ENCODE results near the gene PIK3CA. TPM values are rescaled to one million over a fixed set of nuclear protein-coding genes. Genes with fewer than 3 reads are reported as not detected.

The PIK3CA gene
- total RNA-seq, 1 experiment from 2014 or later = 27.6 TPM

DNA sequence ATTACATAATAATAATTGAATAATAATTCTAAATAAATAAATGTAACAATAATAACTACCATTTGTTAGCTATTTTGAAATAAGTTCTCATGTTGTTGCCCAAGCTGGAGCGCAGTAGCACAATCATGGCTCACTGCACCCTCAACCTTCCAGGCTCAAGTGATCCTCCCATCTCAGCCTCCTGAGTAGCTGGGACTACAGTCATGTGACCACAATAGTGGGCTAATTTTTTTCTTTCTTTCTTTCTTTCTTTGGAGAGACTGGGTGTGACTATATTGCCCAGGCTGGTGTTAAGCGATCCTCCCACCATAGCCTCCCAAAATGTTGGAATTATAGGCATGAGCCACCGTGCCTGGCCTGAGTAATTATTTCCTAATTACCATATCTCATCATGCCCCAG, 133.7 kb downstream of the PIK3CA start:
- H3K4me1 ChIP-seq (ENCODE audit: control insufficient read depth, insufficient read depth, low read length) = no peaks in the 10 kb centered on the region
- CTCF ChIA-PET = no interaction called here
- H3K27me3 ChIP-seq (ENCODE audit: control insufficient read depth, insufficient read depth, low read length) = peaks cover 2% of the 10 kb centered on the region; the same call in 1 of the 2 replicates
- no peak for TF ChIP-seq TCF7L2 (IDR thresholded peaks at IDR 0.05; ENCODE audit: low read depth, low read length)
- no peak for TF ChIP-seq SIN3A (IDR thresholded peaks at IDR 0.05; ENCODE audit: borderline replicate concordance, insufficient read depth, low read depth, low read length)
- TF ChIP-seq, protein P1, sequence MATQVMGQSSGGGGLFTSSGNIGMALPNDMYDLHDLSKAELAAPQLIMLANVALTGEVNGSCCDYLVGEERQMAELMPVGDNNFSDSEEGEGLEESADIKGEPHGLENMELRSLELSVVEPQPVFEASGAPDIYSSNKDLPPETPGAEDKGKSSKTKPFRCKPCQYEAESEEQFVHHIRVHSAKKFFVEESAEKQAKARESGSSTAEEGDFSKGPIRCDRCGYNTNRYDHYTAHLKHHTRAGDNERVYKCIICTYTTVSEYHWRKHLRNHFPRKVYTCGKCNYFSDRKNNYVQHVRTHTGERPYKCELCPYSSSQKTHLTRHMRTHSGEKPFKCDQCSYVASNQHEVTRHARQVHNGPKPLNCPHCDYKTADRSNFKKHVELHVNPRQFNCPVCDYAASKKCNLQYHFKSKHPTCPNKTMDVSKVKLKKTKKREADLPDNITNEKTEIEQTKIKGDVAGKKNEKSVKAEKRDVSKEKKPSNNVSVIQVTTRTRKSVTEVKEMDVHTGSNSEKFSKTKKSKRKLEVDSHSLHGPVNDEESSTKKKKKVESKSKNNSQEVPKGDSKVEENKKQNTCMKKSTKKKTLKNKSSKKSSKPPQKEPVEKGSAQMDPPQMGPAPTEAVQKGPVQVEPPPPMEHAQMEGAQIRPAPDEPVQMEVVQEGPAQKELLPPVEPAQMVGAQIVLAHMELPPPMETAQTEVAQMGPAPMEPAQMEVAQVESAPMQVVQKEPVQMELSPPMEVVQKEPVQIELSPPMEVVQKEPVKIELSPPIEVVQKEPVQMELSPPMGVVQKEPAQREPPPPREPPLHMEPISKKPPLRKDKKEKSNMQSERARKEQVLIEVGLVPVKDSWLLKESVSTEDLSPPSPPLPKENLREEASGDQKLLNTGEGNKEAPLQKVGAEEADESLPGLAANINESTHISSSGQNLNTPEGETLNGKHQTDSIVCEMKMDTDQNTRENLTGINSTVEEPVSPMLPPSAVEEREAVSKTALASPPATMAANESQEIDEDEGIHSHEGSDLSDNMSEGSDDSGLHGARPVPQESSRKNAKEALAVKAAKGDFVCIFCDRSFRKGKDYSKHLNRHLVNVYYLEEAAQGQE (IDR thresholded peaks at IDR 0.05; ENCODE audit: insufficient read depth in 1 of 2, low read depth in 2 of 2, low read length in 1 of 2) = no peak
- no peak for TF ChIP-seq POLR2AphosphoS5 (IDR thresholded peaks at IDR 0.05; ENCODE audit: low read depth, low read length)
- TF ChIP-seq, protein P2, sequence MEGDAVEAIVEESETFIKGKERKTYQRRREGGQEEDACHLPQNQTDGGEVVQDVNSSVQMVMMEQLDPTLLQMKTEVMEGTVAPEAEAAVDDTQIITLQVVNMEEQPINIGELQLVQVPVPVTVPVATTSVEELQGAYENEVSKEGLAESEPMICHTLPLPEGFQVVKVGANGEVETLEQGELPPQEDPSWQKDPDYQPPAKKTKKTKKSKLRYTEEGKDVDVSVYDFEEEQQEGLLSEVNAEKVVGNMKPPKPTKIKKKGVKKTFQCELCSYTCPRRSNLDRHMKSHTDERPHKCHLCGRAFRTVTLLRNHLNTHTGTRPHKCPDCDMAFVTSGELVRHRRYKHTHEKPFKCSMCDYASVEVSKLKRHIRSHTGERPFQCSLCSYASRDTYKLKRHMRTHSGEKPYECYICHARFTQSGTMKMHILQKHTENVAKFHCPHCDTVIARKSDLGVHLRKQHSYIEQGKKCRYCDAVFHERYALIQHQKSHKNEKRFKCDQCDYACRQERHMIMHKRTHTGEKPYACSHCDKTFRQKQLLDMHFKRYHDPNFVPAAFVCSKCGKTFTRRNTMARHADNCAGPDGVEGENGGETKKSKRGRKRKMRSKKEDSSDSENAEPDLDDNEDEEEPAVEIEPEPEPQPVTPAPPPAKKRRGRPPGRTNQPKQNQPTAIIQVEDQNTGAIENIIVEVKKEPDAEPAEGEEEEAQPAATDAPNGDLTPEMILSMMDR (IDR thresholded peaks at IDR 0.05) = no peak
- ATAC-seq (no peak), DNase-seq (ENCODE audit: low read depth, low spot score) (no peak)
- POLR2A ChIA-PET = no interaction called here
- no peaks in the 10 kb centered on the region for H3K9me3 ChIP-seq (ENCODE audit: control insufficient read depth, insufficient read depth, low read depth, low read length)
- no peak overlapping the region for H3K4me3 ChIP-seq (ENCODE audit: low read depth in 2 of 2, low read length in 2 of 2)
- in situ Hi-C loops (cut with HindIII; ENCODE audit: low pct_unique_long_range_greater_than_20kb, low sequenced_read_pairs) (no loop called here), intact Hi-C loops (cut with micrococcal nuclease; ENCODE audit: unreplicated experiment) (no loop called here)
- H3K36me3 ChIP-seq (ENCODE audit: control insufficient read depth, insufficient read depth, low read length) = no peaks in the 10 kb centered on the region
- no peak overlapping the region for H3K27ac ChIP-seq (ENCODE audit: low read length)
- no TSS peak for BruUV-seq (replicated peaks)

DNA sequence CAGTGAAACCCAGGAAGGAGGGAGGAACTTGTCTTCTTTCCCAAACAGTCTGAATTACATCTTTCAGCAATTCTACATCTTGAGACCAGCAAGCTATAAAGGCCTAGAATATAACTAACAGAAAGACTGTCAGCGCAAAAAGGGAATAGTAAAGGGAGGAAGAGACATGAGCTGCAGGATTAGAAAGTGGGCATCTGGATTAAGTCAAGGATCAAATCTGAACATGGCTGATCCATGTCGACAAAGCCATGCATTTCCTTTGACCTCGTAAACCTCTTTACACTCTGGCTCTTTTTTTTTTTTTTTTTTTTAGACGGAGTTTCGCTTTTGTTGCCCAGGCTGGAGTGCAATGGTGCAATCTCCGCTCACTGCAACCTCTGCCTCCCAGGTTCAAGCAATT, 138.2 kb downstream of the PIK3CA start:
- ATAC-seq = no peak

More for the DNA sequence above, 138.2 kb downstream of the PIK3CA start:
- H3K36me3 ChIP-seq (ENCODE audit: control insufficient read depth, insufficient read depth, low read length) = no peaks in the 10 kb centered on the region
- H3K4me1 ChIP-seq (ENCODE audit: control insufficient read depth, insufficient read depth, low read length) = no peaks in the 10 kb centered on the region
- in situ Hi-C loops (cut with HindIII; ENCODE audit: low pct_unique_long_range_greater_than_20kb, low sequenced_read_pairs) = no loop called here
- no peak overlapping the region for H3K27ac ChIP-seq (ENCODE audit: low read length)
- ChIA-PET CTCF (no interaction called here), POLR2A (interaction anchor here (0.5 kb wide), 1 partner anchor 11 kb away, joined by 6 read pairs; no protein-coding TSS in a partner anchor)
- TF ChIP-seq POLR2AphosphoS5 (IDR thresholded peaks at IDR 0.05; ENCODE audit: low read depth, low read length) = no peak
- TF ChIP-seq, protein P2 (IDR thresholded peaks at IDR 0.05) = no peak
- TF ChIP-seq, protein P1 (IDR thresholded peaks at IDR 0.05; ENCODE audit: insufficient read depth in 1 of 2, low read depth in 2 of 2, low read length in 1 of 2) = no peak
- TF ChIP-seq SIN3A (IDR thresholded peaks at IDR 0.05; ENCODE audit: borderline replicate concordance, insufficient read depth, low read depth, low read length) = no peak
- TF ChIP-seq TCF7L2 (IDR thresholded peaks at IDR 0.05; ENCODE audit: low read depth, low read length) = no peak
- BruUV-seq (replicated peaks) = no TSS peak
- H3K9me3 ChIP-seq (ENCODE audit: control insufficient read depth, insufficient read depth, low read depth, low read length) = no peaks in the 10 kb centered on the region
- no peak overlapping the region for H3K4me3 ChIP-seq (ENCODE audit: low read depth in 2 of 2, low read length in 2 of 2)
- no peaks in the 10 kb centered on the region; the same call in 1 of the 2 replicates for H3K27me3 ChIP-seq (ENCODE audit: control insufficient read depth, insufficient read depth, low read length)
- intact Hi-C loops (cut with micrococcal nuclease; ENCODE audit: unreplicated experiment) = no loop called here
- DNase-seq (ENCODE audit: low read depth, low spot score) = no peak
